T-cell (primary cell): Measurements from ENCODE around the gene ADD2. TPM values are rescaled to one million over a fixed set of nuclear protein-coding genes. Genes with fewer than 3 reads are reported as not detected.

Source experiments
- ATAC-seq, 4 experiments: fragments of 200-7000 bp in 3 of 4; fragments of 150-1000 bp in 1 of 4; cut with Tn5 transposase; replicated peaks in 1 of 4; 1 replicate in 3 of 4; 2 replicates in 1 of 4; pipeline ENCODE4 v1.10.0; 2021; ENCODE audit warnings: moderate library complexity in 3 of 4, mild to moderate bottlenecking in 2 of 4, moderate number of reproducible peaks in 1 of 4
- CTCF ChIA-PET, 2 donors: fragments of 300-600 bp; sonication (Branson Sonifier 250); formaldehyde crosslinking; loops; one replicate each; lab custom pipeline; 2022; ENCODE audit warnings: antibody characterized with exemption in 2 of 2; lab: Charles Lee
- POLR2A ChIA-PET, 2 donors: fragments of 300-600 bp; sonication (Branson Sonifier 250); formaldehyde crosslinking; loops; one replicate each; lab custom pipeline; 2022; ENCODE audit warnings: antibody characterized with exemption in 2 of 2; lab: Charles Lee
- DNase-seq, 35 experiments: peaks; one replicate each; pipeline versions ENCODE4 v3.0.0 to v3.0.0-alpha.2; 2013 to 2023
- H3K27ac ChIP-seq: one replicate; pipeline ENCODE4 v1.5.1; 2013; ENCODE audit warnings: low read length
- H3K27me3 ChIP-seq, 2 experiments: replicated peaks in 1 of 2; 1 replicate in 1 of 2; 2 replicates in 1 of 2; pipeline versions ENCODE4 v1.6.1 to v1.7.0; 2013; ENCODE audit warnings: low read length in 1 of 2, mixed read lengths in 1 of 2; ENCODE audit not compliant: control insufficient read depth in 2 of 2, insufficient read depth in 2 of 2; ENCODE audit errors: extremely low read depth in 1 of 2
- H3K36me3 ChIP-seq, 2 donors: 1 replicate in 1 of 2; 2 replicates in 1 of 2; pipeline versions ENCODE4 v1.6.1 to v1.7.0; 2013; ENCODE audit warnings: low read length in 1 of 2; ENCODE audit not compliant: control insufficient read depth in 2 of 2, insufficient read depth in 1 of 2; ENCODE audit errors: extremely low read depth in 1 of 2
- H3K4me1 ChIP-seq, 2 experiments: 1 replicate in 1 of 2; 2 replicates in 1 of 2; pipeline versions ENCODE4 v1.6.1 to v1.7.0; 2013; ENCODE audit warnings: low read length in 2 of 2, mixed read lengths in 1 of 2; ENCODE audit not compliant: insufficient read depth in 2 of 2, control insufficient read depth in 1 of 2; ENCODE audit errors: extremely low read depth in 1 of 2
- H3K4me3 ChIP-seq, 2 donors: 1 replicate in 1 of 2; 2 replicates in 1 of 2; pipeline versions ENCODE4 v1.5.1 to v1.7.0; 2013; ENCODE audit warnings: mild to moderate bottlenecking in 2 of 2, low read length in 1 of 2, moderate library complexity in 1 of 2; ENCODE audit not compliant: control insufficient read depth in 1 of 2; ENCODE audit errors: extremely low read depth in 1 of 2
- H3K9me3 ChIP-seq: 2 replicates; pipeline ENCODE4 v1.7.0; 2013
- H3K27ac Mint-ChIP-seq, 2 donors: one replicate each; pipeline ENCODE4 v1.8.0; 2020 to 2021; ENCODE audit warnings: mild to moderate bottlenecking in 2 of 2, mixed read lengths in 2 of 2
- H3K27me3 Mint-ChIP-seq, 2 donors: one replicate each; pipeline ENCODE4 v1.8.0; 2021 to 2022; ENCODE audit warnings: mixed read lengths in 2 of 2
- H3K36me3 Mint-ChIP-seq: one replicate; pipeline ENCODE4 v1.8.0; 2021; ENCODE audit warnings: mixed read lengths
- H3K4me1 Mint-ChIP-seq, 3 donors: one replicate each; pipeline ENCODE4 v1.8.0; 2020 to 2022; ENCODE audit warnings: mixed read lengths in 3 of 3, mild to moderate bottlenecking in 1 of 3
- H3K4me3 Mint-ChIP-seq, 3 donors: one replicate each; pipeline ENCODE4 v1.8.0; 2020 to 2022; ENCODE audit warnings: mild to moderate bottlenecking in 3 of 3, mixed read lengths in 3 of 3, moderate library complexity in 3 of 3
- H3K9me3 Mint-ChIP-seq, 3 donors: one replicate each; pipeline ENCODE4 v1.8.0; 2020 to 2022; ENCODE audit warnings: mixed read lengths in 3 of 3
- whole genome bisulfite sequencing: methylation state at CpG from one replicate; pipeline ENCODE4 v1.1.5; 2013; ENCODE audit warnings: missing lambda C conversion rate; ENCODE audit not compliant: insufficient coverage; 5-methylcytosine and 5-hydroxymethylcytosine counted together
- total RNA-seq, 35 experiments: library from RNA in 6 of 35; stranded (reverse) in 6 of 35; fragments of 120-200 nt in 1 of 35; gene quantifications; one replicate each; pipeline versions ENCODE4 v1.2.1 to v1.2.4 and lab custom pipeline; 2013 to 2026

Gene ADD2
- total RNA-seq, 5 donors from 2014 or later (not counting 1 experiment from before 2014, with no cell fraction given) = 4.7 to 7.9 (median 7.1) TPM

- no peaks in the 10 kb centered on the region for H3K9me3 ChIP-seq
- Mint-ChIP-seq H3K36me3 (no peaks in the 10 kb centered on the region), H3K27me3 (no peaks in the 10 kb centered on the region), H3K9me3 (no peaks in the 10 kb centered on the region), H3K4me1 (no peaks in the 10 kb centered on the region), H3K4me3 (no peak overlapping the region), H3K27ac (no peak overlapping the region)
- no peak for ATAC-seq
- H3K36me3 ChIP-seq = no peaks in the 10 kb centered on the region
- WGBS = no CpG with 5 or more reads among the region's 1 CpG
- no peaks in the 10 kb centered on the region for H3K4me1 ChIP-seq
- POLR2A ChIA-PET = no interaction called here
- H3K27me3 ChIP-seq = peaks cover 0 to 8% of the 10 kb centered on the region in 2 experiments
- no peak for DNase-seq
- CTCF ChIA-PET = no interaction called here
- H3K27ac ChIP-seq = no peak overlapping the region
- no peak overlapping the region for H3K4me3 ChIP-seq
Measured at GRCh38 chr2:70711191-70711590, 56.8 kb downstream of the ADD2 start.

GRCh38 chr2:70710038-70710690 is 57.8 kb downstream of the ADD2 start:
- DNase-seq = no peak
- POLR2A ChIA-PET = no interaction called here

GRCh38 chr2:70709275-70710037 is 58.5 kb downstream of the ADD2 start:
- H3K27me3 ChIP-seq = peaks cover 0 to 6% of the 10 kb centered on the region in 2 experiments
- H3K27ac ChIP-seq = no peak overlapping the region
- H3K4me3 ChIP-seq = no peak overlapping the region
- POLR2A ChIA-PET = no interaction called here
- no peak for DNase-seq
- no peaks in the 10 kb centered on the region for H3K9me3 ChIP-seq
- WGBS = 91% methylated on average over 4 of the region's 9 CpGs
- H3K36me3 ChIP-seq = no peaks in the 10 kb centered on the region
- Mint-ChIP-seq H3K4me3 (no peak overlapping the region), H3K9me3 (no peaks in the 10 kb centered on the region), H3K36me3 (no peaks in the 10 kb centered on the region), H3K27me3 (no peaks in the 10 kb centered on the region), H3K27ac (no peak overlapping the region), H3K4me1 (no peaks in the 10 kb centered on the region)
- CTCF ChIA-PET = interaction anchor here (0.5 to 0.7 kb wide), 2 partner anchors 29 to 224 kb away, joined by 3 to 7 read pairs; no protein-coding TSS in a partner anchor
- no peak for ATAC-seq
- no peaks in the 10 kb centered on the region for H3K4me1 ChIP-seq

More at GRCh38 chr2:70710038-70710690, 57.8 kb downstream of the ADD2 start:
- no peaks in the 10 kb centered on the region for H3K4me1 Mint-ChIP-seq
- no peaks in the 10 kb centered on the region for H3K36me3 ChIP-seq
- H3K4me3 Mint-ChIP-seq = no peak overlapping the region
- H3K27ac ChIP-seq = no peak overlapping the region
- no peak overlapping the region for H3K4me3 ChIP-seq
- H3K27me3 ChIP-seq = peaks cover 0 to 6% of the 10 kb centered on the region in 2 experiments
- no peaks in the 10 kb centered on the region for H3K9me3 Mint-ChIP-seq
- no peak for ATAC-seq
- H3K27ac Mint-ChIP-seq = no peak overlapping the region
- no peaks in the 10 kb centered on the region for H3K27me3 Mint-ChIP-seq
- no peaks in the 10 kb centered on the region for H3K36me3 Mint-ChIP-seq
- no peaks in the 10 kb centered on the region for H3K4me1 ChIP-seq
- CTCF ChIA-PET = no interaction called here
- WGBS = no CpG with 5 or more reads among the region's 3 CpGs
- H3K9me3 ChIP-seq = no peaks in the 10 kb centered on the region

- H3K27me3 ChIP-seq = peaks cover 0 to 6% of the 10 kb centered on the region in 2 experiments
- H3K9me3 ChIP-seq = no peaks in the 10 kb centered on the region
- ChIA-PET CTCF (no interaction called here), POLR2A (no interaction called here)
- Mint-ChIP-seq H3K36me3 (no peaks in the 10 kb centered on the region), H3K27ac (no peak overlapping the region), H3K9me3 (no peaks in the 10 kb centered on the region), H3K27me3 (no peaks in the 10 kb centered on the region), H3K4me3 (no peak overlapping the region), H3K4me1 (no peaks in the 10 kb centered on the region)
- WGBS = 63% methylated on average over 1 of the region's 3 CpGs
- H3K36me3 ChIP-seq = no peaks in the 10 kb centered on the region
- no peaks in the 10 kb centered on the region for H3K4me1 ChIP-seq
- H3K27ac ChIP-seq = no peak overlapping the region
- DNase-seq (no peak), ATAC-seq (no peak)
- H3K4me3 ChIP-seq = no peak overlapping the region
Measured at GRCh38 chr2:70708376-70709199, 59.4 kb downstream of the ADD2 start.

GRCh38 chr2:70707706-70708105 is 60.3 kb downstream of the ADD2 start:
- Histone ChIP-seq H3K9me3 (no peaks in the 10 kb centered on the region), H3K4me3 (no peak overlapping the region), H3K27ac (no peak overlapping the region), H3K27me3 (peaks cover 0 to 6% of the 10 kb centered on the region in 2 experiments), H3K36me3 (no peaks in the 10 kb centered on the region), H3K4me1 (no peaks in the 10 kb centered on the region)
- Mint-ChIP-seq H3K9me3 (no peaks in the 10 kb centered on the region), H3K4me3 (no peak overlapping the region), H3K27ac (no peak overlapping the region), H3K27me3 (no peaks in the 10 kb centered on the region), H3K36me3 (no peaks in the 10 kb centered on the region), H3K4me1 (no peaks in the 10 kb centered on the region)
- CTCF ChIA-PET = no interaction called here
- no peak for DNase-seq
- POLR2A ChIA-PET = no interaction called here
- 63% methylated on average over 1 of the region's 1 CpG for WGBS
- ATAC-seq = no peak

GRCh38 chr2:70706026-70706795 is 61.8 kb downstream of the ADD2 start:
- H3K9me3 Mint-ChIP-seq = no peaks in the 10 kb centered on the region
- CTCF ChIA-PET = no interaction called here
- H3K27ac Mint-ChIP-seq = no peak overlapping the region
- Histone ChIP-seq H3K36me3 (no peaks in the 10 kb centered on the region), H3K4me1 (no peaks in the 10 kb centered on the region), H3K9me3 (no peaks in the 10 kb centered on the region), H3K27me3 (peaks cover 0 to 6% of the 10 kb centered on the region in 2 experiments), H3K4me3 (no peak overlapping the region), H3K27ac (no peak overlapping the region)
- POLR2A ChIA-PET = no interaction called here
- DNase-seq = no peak
- no peak for ATAC-seq
- no peaks in the 10 kb centered on the region for H3K36me3 Mint-ChIP-seq
- H3K27me3 Mint-ChIP-seq = no peaks in the 10 kb centered on the region
- 87% methylated on average over 26 of the region's 36 CpGs for WGBS
- H3K4me1 Mint-ChIP-seq = no peaks in the 10 kb centered on the region
- H3K4me3 Mint-ChIP-seq = no peak overlapping the region
